Smooth muscle cell (in vitro differentiated cells): Measurements from ENCODE around the gene SLC6A3. TPM values are rescaled to one million over a fixed set of nuclear protein-coding genes. Genes with fewer than 3 reads are reported as not detected.

Experiments
- DNase-seq: peaks from one replicate; lab custom pipeline; 2025; ENCODE audit not compliant: unreplicated experiment; lab: John Stamatoyannopoulos, UW
- H2AFZ ChIP-seq: fragments of 200-600 bp; sonication (generic); 2 replicates; pipeline ENCODE4 v1.6.0; 2016; ENCODE audit warnings: antibody characterized with exemption, low read depth, mild to moderate bottlenecking
- H3F3A ChIP-seq: fragments of 200-600 bp; sonication (generic); 2 replicates; pipeline ENCODE4 v1.6.0; 2017; ENCODE audit warnings: antibody characterized with exemption, low read depth
- H3K27ac ChIP-seq: fragments of 200-600 bp; sonication (generic); 2 replicates; pipeline ENCODE4 v1.5.1; 2016; ENCODE audit warnings: low read depth, mild to moderate bottlenecking
- H3K27me3 ChIP-seq: fragments of 200-600 bp; sonication (generic); 2 replicates; pipeline ENCODE4 v1.6.1; 2016; ENCODE audit warnings: low read depth, mild to moderate bottlenecking
- H3K36me3 ChIP-seq: fragments of 200-600 bp; sonication (generic); 2 replicates; pipeline ENCODE4 v1.5.1; 2016; ENCODE audit warnings: low read depth
- H3K4me1 ChIP-seq: fragments of 200-600 bp; sonication (generic); 2 replicates; pipeline ENCODE4 v1.5.1; 2016; ENCODE audit warnings: low read depth
- H3K4me2 ChIP-seq: fragments of 200-600 bp; sonication (generic); 2 replicates; pipeline ENCODE4 v1.6.0; 2016; ENCODE audit warnings: mild to moderate bottlenecking
- H3K4me3 ChIP-seq: fragments of 200-600 bp; sonication (generic); 2 replicates; pipeline ENCODE4 v1.5.1; 2016; ENCODE audit warnings: mild to moderate bottlenecking
- H3K79me2 ChIP-seq: fragments of 200-600 bp; sonication (generic); 2 replicates; pipeline ENCODE4 v1.6.0; 2016; ENCODE audit warnings: low read depth, mild to moderate bottlenecking
- H3K9ac ChIP-seq: fragments of 200-600 bp; sonication (generic); 2 replicates; pipeline ENCODE4 v1.6.0; 2016; ENCODE audit warnings: low read depth
- H3K9me3 ChIP-seq: fragments of 200-600 bp; sonication (generic); replicated peaks from 2 replicates; pipeline ENCODE4 v1.5.1; 2016; ENCODE audit warnings: low read depth
- H4K20me1 ChIP-seq: fragments of 200-600 bp; sonication (generic); 2 replicates; pipeline ENCODE4 v1.6.0; 2016; ENCODE audit warnings: low read depth
- CTCF ChIP-seq: fragments of 200-600 bp; sonication (generic); IDR thresholded peaks from 2 replicates; pipeline ENCODE4 v1.5.1; 2017; ENCODE audit warnings: borderline replicate concordance, mild to moderate bottlenecking, antibody characterized with exemption; ENCODE audit not compliant: insufficient read depth, poor library complexity, severe bottlenecking
- WGBS: methylation state at CpG from one replicate; pipeline ENCODE4 v1.1.7; 2016; ENCODE audit warnings: low lambda C conversion rate; 5-methylcytosine and 5-hydroxymethylcytosine counted together
- polyA plus RNA-seq: library from polyadenylated mRNA; unstranded; fragments of >200 nt; fragmentation: Nextera tagmentation; extraction: Ambion mirVana; gene quantifications from 2 replicates; pipeline ENCODE4 v1.2.1, GENCODE V29; 2016
- total RNA-seq: library from RNA; depleted of rRNA; stranded (reverse); fragments of >200 nt; gene quantifications from 2 replicates; pipeline ENCODE4 v1.2.3, GENCODE V29; 2014

SLC6A3 gene
- total and polyA plus RNA-seq, 2 experiments from 2014 or later = not detected

GRCh38 chr5:1442222-1443145 is 2.8 kb downstream of the SLC6A3 start:
- Histone ChIP-seq H3K27ac (no peak overlapping the region), H3K9ac (no peak overlapping the region), H3K36me3 (no peaks in the 10 kb centered on the region), H2AFZ (no peak overlapping the region), H3K4me1 (peaks cover 7% of the 10 kb centered on the region), H3K4me2 (no peak overlapping the region), H3K4me3 (no peak overlapping the region), H3K9me3 (no peaks in the 10 kb centered on the region), H3K27me3 (peaks cover 64% of the 10 kb centered on the region), H3K79me2 (no peaks in the 10 kb centered on the region), H3F3A (no peaks in the 10 kb centered on the region), H4K20me1 (no peaks in the 10 kb centered on the region)
- TF ChIP-seq CTCF = no peak
- no peak for DNase-seq
- WGBS = 83% methylated on average over 36 of the region's 36 CpGs

- Histone ChIP-seq H3K4me1 (peaks cover 7% of the 10 kb centered on the region), H4K20me1 (no peaks in the 10 kb centered on the region), H3K79me2 (no peaks in the 10 kb centered on the region), H3K9ac (no peak overlapping the region), H3K4me3 (no peak overlapping the region), H3K9me3 (no peaks in the 10 kb centered on the region), H2AFZ (no peak overlapping the region), H3K27ac (no peak overlapping the region), H3K27me3 (peaks cover 52% of the 10 kb centered on the region), H3K4me2 (no peak overlapping the region), H3K36me3 (no peaks in the 10 kb centered on the region), H3F3A (no peaks in the 10 kb centered on the region)
- TF ChIP-seq CTCF = no peak
- DNase-seq = no peak
- WGBS = 93% methylated on average over 24 of the region's 24 CpGs
Measured at GRCh38 chr5:1441166-1441865, 3.9 kb downstream of the SLC6A3 start.

- no peaks in the 10 kb centered on the region for H3K36me3 ChIP-seq
- no peak overlapping the region for H3K27ac ChIP-seq
- H3K27me3 ChIP-seq = peaks cover 40% of the 10 kb centered on the region
- H2AFZ ChIP-seq = no peak overlapping the region
- H3K4me3 ChIP-seq = no peak overlapping the region
- H3K4me1 ChIP-seq = peaks cover 6% of the 10 kb centered on the region
- no peaks in the 10 kb centered on the region for H3F3A ChIP-seq
- H3K79me2 ChIP-seq = no peaks in the 10 kb centered on the region
- no peak overlapping the region for H3K4me2 ChIP-seq
- H3K9me3 ChIP-seq = no peaks in the 10 kb centered on the region
- no peak for TF ChIP-seq CTCF
- H4K20me1 ChIP-seq = no peaks in the 10 kb centered on the region
- no peak for DNase-seq
- 90% methylated on average over 3 of the region's 3 CpGs for whole genome bisulfite sequencing
- no peak overlapping the region for H3K9ac ChIP-seq
Measured at GRCh38 chr5:1440098-1440493, 5.1 kb downstream of the SLC6A3 start.
